Stimulated activated CD8-positive, alpha-beta memory T cell treated with anti-CD3 and anti-CD28 coated beads, Interleukin-7, amount 100 ng/mL, for 24 hours (primary cell): ENCODE measurements around the gene SMIM26.

Experiments
- DNase-seq: peaks from one replicate; pipeline ENCODE4 v3.0.0-alpha.2; 2020; ENCODE audit warnings: low read depth

The SMIM26 gene

GRCh38 chr20:18585134-18585533 lies 17.9 kb downstream of the SMIM26 start:
- no peak for DNase-seq

DNA sequence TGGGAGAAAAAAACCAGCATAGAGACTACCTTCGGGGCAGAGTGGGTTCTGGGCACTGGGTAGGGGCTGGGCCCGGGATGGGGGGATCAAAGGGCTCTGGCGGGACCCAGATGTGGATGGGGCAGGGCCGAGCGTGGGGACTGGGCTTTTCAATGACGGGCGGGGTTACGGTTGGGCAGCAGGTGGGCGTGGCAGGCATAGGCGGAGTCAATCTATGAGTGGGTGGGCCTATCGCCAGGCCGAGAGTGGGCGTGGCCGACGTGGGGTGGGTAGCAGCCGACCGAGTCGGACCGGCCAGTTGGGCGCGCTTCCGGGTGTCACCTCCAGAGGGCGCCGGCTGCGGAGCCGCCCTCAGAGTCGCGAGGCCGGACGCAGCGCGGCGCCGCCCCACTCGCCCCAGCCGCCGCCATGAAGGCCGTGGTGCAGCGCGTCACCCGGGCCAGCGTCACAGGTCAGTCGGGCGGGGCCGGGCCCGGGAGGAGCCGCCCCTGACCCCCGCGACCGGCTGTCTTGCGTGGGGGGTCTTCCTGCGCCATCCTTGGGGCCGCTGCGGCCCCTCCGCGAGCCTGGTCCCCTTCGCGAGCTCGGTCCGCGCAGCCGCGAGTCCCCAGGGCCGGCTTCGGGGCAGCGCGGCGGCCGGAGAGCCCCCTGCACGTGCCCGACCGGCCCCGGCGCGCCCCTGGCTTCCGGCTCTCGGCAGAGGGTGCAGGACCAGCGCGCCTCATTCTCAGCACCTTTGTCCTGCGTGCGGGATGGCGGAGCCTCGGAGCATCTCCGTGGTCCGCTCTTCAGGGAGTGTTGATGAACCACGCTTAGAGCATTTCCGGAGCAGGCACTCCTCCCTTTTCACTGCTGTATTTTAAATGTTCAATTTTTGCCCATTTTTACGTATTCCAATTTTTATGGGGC lies 20.7 kb downstream of the SMIM26 start, which contains the start of gene DTD1:
DTD1 (plus strand) TSS at position 390 of the 909 bp plus-strand sequence; CDS start at position 409, 19 bp downstream.
- peak; percentile 83 for DNase-seq

DNA sequence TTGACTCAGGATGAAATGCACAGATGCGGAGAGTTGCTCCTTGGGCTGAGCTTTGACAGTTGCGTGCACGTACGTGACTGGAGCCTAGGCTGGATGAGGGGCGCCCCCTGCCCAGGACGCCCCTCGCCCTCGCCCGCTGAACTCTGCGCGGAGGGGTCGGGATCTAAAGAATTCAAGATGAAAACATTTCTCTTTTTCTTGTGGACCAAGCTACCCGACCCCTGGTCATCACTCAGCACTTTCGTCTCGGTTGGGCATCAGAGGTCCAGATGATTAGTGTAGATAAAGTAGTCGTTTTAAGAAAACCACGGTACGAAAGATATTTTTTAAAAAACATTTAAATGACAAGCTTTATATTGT lies 21.3 kb downstream of the SMIM26 start:
- no peak for DNase-seq

DNA sequence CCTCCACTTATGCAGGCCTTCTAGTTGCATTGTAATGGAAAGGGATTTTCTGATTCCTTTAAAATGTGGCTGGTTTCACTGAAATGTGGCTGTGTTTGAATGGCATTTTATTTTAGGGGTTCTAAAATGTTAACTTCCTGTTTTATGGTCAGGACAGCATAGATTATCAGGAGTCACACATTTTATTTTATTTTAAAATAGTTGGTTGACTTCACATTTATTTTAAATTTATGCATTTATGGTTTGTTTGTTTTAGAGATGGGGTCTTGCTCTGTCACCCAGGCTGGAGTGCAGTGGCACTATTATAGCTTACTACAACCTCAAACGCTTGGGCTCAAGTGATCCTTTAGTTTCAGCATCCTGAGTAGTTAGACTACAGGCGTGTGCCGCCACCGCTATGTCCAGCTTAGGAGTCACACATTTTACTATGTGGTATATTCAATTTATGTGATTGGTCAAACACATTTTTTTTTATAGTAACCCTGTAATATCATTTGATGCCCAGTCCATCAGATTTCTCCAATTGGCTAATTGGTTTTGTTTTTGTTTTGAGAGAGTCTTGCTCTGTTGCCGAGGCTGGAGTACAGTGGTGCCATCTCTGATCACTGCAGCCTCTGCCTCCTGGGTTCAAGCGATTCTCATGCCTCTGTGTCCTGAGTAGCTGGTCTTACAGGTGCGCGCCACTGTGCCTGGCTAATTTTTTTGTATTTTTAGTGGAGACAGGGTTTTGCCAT lies 22.9 kb downstream of the SMIM26 start:
- DNase-seq: no peak

DNA sequence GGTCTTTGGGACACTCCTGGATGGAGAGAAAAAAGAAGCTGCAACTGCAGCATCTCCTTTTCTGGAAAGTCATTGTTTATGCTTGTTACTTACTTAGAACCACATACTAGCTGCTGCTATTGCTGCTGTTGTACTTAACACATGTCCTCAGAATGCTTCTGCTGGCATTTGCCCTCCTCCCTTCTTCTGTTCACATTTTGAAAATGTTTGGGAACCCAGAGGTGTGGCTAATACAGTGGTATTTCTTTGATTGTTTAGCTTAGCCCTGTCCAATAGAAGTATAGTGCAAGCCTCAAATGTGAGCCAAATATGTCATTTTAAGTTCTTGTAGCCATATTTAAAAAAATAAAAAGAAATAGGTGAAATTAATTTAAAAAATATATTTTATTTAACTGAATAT lies 29.0 kb downstream of the SMIM26 start:
- no peak for DNase-seq

DNA sequence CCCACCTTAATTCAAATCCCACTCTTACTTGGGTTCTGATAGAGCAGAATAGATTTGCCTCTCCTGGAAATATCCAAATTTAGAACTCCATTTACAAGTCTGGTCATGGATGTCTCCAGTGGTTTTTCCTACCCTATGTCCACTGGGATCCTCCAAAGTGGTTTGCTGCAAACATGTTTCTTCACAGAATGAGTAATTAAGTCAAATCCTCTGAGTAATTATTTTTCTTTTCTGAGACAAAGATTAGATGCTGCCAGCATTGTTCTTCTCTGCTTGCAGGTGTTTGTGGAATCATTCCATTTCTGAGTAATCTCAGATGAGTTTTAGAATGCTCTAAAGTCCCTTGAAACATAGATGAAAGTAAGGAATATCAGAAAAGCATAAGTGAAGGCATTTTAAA lies 42.5 kb downstream of the SMIM26 start:
- DNase-seq: no peak

DNA sequence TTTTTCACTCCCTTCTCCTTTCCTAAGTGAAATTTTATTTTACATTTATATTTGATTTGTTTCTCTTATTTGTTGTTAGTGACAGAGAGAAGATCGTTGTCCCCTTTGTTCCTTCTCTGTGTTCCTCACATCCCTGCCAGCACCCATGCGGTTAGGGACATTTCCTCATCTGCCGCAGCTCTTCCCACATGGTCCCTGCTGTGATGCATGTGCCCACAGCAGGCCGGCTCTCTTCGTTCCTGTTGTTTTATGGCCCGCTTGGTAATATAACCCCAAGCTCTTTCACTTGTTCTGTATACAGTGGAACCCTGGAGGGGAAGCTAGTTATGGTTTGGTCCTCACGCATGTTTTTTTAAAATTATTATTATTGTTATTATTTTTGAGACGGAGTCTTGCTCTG lies 44.3 kb downstream of the SMIM26 start:
- DNase-seq: no peak

- DNase-seq: no peak
These were observed 46.3 kb downstream of the SMIM26 start for GRCh38 chr20:18613553-18613952.

GRCh38 chr20:18614244-18614643 lies 47.0 kb downstream of the SMIM26 start:
- no peak for DNase-seq

DNA sequence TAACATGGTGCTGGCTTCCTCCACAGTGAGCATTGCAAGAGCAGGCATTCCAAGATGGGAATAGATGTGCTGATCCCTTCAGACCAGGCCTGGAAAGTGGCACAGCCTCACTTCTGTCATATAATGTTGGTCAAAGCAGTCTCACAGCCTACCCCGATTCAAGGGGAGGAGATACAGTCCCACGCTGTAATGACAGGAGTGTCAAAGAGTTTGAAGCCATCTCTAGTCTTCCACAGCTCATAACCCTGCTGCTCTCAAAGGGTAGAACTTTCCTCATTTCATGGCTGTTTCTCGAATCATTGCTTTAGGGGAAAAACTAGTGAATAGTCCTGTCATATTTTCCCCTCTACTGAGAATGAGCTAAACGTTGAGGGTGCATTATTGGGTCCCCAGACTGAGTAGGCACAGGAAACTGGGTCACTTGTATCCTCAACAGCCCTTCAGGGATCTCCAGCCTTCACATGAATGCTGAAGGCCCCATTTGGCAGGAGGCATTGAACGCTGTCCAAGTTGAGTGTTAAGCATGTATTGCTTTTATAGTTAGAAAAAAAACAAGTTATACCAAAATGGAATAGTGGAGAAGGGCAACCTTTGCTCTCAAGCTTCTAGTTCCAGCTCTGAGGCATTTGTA lies 47.9 kb downstream of the SMIM26 start:
- DNase-seq: no peak
